GM21447 (cell line): ENCODE data around the gene VAC14.
"Not testable (repeated sequence)": the region's sequence is repeated elsewhere in the genome, so short reads cannot be mapped to it uniquely, and the experiment has no call there.

Experiments
- ATAC-seq: cut with Tn5 transposase; IDR thresholded peaks from one replicate; pipeline ENCODE4 v1.9.1; 2021; ENCODE audit not compliant: unreplicated experiment

The VAC14 gene

DNA sequence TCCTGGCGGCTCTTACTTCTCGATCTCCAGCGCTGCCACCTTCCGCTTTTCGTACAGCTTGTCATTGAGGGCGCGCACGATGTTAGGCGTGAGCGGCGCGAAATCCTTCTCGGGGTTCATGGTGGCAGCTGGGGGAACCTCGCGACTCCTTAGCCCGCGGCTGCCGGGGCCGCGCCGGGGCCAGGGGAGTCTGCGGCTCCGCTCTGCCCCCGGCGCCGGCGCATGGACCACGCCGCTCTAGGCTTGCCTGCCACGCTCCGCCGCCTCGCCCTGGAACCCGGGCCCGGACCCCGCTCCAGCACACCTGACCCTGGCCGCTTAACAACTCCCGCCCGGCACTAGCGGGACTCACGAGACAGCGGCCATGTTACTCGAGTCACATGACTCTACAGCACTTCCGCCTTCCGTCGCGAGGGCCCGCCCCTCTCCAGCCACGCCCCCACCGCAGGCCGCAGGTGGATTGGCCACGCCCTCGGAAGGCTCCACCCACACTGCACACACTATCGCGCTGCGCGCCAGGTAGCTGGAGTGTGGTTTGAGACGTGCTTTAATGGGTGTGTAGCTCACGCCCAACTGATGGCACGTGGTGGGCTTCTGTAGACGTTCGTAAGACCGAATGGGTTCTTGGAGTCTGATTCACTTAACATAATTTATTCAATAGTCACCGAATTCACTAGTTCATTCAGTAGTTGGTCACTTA is at the start of gene VAC14:
VAC14 (minus strand) TSS at position 378 of the 700 bp plus-strand sequence; CDS start at position 120, 258 bp downstream.
- ATAC-seq: peak; percentile 93

- ATAC-seq: not testable (repeated sequence)
These were observed 22.6 kb upstream of the VAC14 start for GRCh38 chr16:70823498-70824118.

DNA sequence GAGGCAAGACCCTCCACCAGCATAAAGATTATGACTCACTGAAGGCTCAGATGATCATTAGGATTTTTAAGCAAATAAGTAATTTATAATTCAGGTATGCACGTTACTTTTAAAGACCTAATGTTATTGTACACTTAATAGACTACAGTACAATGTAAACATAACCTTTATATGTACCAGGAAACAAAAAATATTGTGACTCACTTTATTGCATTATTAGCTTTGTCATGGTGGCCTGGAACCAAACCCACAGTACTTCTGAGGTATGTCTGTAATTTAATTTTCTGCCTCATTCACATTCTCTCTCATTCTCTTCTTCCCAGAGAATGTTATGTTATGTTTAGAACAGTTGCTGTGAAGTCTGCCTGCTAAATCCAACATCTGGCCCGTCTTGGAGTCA is 21.8 kb upstream of the VAC14 start:
- not testable (repeated sequence) for ATAC-seq

DNA sequence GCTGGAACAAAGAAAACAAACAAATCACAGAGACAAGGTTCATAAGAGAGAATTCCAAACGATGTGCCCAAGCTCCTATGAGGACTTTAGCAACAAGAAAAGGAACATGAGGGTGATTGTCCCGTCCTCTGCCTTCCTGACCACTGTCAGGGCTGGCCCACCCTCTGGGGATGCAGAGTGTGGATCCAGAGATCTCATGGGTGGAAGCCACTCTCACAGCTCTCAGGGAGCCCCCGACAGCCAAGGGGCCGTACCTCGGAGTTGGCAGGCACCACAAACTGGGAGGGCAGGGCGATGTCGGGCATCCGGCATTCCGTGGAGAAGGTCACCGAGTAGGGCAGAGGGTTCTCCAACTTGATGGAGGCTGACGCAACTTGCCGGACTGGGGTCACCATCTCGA is 17.1 kb upstream of the VAC14 start:
- not testable (repeated sequence) for ATAC-seq

- no peak for ATAC-seq
These were observed 8.6 kb upstream of the VAC14 start for GRCh38 chr16:70809392-70810060.

DNA sequence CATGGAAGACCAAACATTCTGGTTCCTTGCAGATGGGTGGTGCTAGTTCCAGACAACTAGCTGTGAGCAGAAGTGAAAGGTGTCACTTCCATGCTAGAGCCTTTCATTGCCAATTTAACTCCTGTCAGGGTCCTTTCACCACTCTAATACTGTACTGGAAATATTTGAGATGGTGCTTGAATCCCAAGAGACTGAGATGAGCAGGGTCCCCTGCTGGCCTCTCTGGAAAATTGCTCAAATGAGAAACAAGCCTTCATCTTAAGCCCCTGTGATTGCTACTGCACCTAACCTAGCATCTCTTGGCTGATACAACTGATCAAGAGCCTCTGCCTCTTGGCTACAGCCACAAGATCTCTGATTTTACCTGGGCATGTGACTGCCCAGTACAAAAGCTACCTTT is 7.4 kb upstream of the VAC14 start:
- no peak for ATAC-seq

DNA sequence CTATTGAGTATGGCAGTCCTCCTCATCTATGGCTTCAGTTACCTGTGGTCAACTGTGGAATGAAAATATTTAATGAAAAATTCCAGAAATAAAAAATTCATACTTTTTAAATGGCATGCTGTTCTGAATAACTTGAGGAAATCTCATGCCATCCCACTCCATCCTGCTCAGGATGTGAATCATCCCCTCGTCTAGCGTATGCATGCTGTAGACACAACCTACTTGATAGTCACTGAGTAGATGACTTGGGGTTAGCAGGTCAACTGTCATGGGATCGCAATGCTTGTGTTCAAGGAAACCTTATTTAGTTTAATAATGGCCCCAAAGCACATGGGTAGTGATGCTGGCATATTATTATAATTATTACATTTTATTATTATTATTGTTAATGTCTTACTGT is 4.8 kb upstream of the VAC14 start:
- ATAC-seq: no peak

DNA sequence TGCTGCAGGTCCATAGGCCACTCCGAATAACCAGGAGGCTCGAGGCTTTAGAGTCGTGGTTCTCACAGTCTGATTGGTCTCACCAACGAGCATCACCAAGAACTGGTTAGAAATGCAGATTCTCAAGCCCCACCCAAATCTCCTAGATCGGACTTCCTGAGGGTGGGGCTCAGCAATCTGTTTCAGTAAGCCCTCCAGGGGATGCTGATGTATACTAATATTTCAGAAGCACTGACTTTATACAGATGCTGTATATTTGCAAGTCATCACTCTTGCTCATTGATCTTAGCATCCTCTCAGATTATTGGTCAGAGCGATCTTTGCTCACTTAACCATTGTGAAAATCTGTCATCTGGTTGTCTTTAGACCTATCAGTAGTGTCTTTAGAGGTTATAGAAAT is 4.4 kb upstream of the VAC14 start:
- ATAC-seq: no peak

- no peak for ATAC-seq
These were observed 3.8 kb upstream of the VAC14 start for GRCh38 chr16:70804734-70805169.

GRCh38 chr16:70804153-70804733 is 3.3 kb upstream of the VAC14 start:
- no peak for ATAC-seq

DNA sequence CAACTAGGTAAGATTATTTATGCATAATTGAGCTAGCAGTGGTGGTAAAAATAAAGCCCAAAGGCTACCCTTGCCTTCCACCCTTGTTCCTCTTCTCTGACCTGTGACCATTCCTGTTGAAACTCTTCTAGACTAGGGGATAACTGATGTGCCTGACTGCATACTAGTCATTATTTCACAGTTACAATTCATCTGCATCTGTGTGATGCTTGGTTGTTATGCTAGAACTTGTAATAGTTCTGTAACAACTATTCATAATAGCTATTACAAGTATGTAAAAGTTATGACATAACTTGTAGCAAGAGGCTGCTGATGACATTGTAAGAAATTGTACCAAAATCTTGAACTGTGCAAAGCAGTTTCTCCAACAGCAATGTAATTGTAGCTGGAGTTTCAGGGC is 2.4 kb upstream of the VAC14 start:
- no peak for ATAC-seq

GRCh38 chr16:70801611-70802010 is 653 bp upstream of the VAC14 start:
- no peak for ATAC-seq

DNA sequence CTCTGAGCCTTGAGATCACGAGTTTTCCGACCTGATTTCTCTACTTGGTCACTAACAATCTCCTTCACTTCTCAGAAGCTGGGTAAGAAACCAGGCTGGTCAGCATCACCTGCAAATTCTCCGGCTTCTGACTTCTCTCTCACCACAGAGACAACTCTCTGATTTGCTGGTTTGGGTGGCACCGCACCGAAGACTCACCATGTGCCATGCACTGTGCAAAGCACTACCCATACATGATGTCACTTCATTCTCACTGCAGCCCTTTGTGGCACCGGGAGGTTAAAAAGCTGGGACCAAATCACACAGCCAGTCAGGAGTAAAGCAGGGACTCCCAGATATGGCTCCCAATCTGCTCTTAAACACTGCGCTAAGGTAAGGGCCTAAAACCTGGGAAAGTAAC is 647 bp downstream of the VAC14 start:
- ATAC-seq: no peak

DNA sequence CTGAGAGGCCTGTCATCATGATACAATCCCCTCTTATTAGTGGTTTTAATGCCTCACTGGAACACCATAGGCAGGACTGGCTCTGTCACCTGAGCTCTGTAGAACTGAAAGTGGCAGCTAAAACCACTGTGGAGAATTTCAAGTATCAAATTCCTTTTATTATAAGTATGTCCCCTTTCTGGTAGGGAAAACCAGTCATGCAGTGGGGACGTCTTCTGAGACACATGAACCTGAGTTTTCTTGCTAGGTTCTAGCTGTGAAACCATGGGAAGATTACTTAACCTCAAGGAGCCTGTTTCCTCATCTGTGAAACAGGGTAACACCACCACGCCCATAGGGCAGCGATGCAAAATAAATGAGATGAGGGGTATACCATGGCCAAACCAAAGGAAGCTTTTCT is 4.7 kb downstream of the VAC14 start:
- no peak for ATAC-seq

DNA sequence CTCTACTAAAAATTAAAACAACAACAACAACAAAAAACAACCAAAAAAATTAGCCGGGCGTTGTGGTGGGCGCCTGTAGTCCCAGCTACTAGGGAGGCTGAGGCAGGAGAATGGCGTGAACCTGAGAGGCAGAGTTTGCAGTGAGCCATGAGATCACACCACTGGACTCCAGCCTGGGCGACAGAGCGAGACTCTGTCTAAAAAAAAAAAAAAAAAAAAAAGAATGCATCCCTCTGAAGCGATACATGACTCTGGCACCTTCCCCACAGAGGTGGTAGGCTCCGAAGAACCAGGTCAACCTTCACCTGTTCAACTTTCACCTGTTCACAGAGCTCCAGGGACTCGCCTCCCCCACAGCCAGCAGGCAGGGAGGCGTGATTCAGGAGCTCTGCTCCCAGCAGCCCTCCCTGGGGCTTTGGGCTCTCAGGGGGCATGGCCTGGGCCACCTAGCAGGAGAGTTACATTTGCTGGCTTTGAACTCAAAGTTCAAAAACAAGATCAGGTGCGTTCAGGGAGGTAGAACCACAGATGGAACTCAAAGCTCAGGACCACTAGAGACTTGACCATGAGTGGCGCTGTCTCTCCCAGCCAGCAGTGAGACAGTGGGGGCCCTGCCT is 5.6 kb downstream of the VAC14 start:
- ATAC-seq: no peak

DNA sequence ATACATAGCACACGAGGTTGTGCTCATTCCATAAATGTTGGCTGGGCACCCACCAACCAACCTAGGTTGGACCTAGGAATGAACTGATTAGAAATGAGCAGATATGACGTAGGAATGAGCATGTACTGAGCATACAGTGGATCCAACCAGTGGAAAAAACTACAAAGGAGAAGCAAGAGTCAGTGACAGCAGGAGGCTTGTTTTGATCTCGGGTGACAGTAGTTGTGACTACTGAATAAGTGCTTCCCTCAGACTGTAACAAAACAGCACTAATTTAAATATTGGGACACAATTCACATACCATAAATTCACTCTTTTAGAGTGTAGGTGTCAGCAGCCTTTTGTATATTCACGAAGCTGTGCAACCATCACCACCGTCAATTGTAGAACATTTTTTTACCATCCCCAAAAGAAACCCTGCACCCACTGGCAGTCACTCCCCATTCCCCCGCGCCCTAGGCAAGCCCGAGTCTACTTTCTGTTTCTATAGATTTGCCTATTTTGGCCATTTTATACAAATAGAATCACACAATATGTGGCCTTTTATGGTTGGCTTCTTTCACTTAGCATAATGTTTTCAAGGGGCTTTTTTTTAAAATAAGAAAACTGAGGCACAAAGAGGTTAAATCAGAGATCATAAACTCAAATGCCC is 7.0 kb downstream of the VAC14 start:
- peak; percentile 51 for ATAC-seq

- no peak for ATAC-seq
These were observed 10.1 kb downstream of the VAC14 start for GRCh38 chr16:70790815-70791214.

- ATAC-seq: no peak
These were observed 11.1 kb downstream of the VAC14 start for GRCh38 chr16:70789595-70790447.

DNA sequence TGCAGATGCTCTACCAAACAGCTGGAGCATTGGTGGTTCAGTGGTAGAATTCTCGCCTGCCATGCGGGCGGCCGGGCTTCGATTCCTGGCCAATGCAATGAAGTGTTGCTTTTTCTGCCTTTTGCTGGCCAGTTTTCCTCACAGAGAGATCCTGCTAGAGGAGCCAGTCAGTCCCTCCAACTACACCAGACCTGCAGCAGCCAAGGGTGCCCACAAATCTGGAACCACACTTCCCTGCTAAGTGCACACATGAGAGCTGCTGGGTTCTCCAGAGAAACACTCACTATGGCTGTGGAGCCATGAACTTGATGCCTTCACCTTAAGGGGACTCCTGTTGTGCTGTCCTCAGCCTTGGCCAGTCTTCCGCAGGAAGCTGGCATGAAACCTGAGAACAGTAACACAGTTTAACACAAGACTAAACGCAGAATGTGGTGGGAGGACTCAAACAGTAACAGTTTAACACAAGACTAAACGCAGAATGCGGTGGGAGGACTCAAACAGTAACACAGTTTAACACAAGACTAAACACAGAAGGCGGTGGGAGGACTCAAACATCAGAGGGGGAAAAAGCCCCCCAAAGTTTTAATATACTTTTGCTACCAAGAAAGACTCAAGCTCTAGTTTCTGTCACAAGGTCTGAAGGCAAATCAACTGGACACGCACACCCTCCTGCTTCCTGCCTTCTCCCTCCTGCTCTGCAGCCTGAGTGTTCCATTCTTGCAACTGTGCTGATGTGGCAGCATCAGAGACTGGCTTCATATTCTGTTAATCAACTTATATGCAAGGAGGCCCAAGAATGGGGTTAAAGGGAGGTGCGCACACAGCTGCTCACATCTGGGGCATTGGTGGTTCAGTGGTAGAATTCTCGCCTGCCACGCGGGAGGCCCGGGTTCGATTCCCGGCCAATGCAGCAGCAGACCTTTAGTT is 12.0 kb downstream of the VAC14 start:
- ATAC-seq: no peak
